CD14-positive monocyte (primary cell): ENCODE results near the gene ATP6V0E2. TPM values are rescaled to one million over a fixed set of nuclear protein-coding genes. Genes with fewer than 3 reads are reported as not detected.

ENCODE experiments used
- DNase-seq, 3 donors: peaks; one replicate each; pipeline ENCODE4 v3.0.0-alpha.2; 2011 to 2022
- H2AFZ ChIP-seq: 2 replicates; pipeline ENCODE4 v1.6.0; 2012; ENCODE audit warnings: mild to moderate bottlenecking, low read depth, low read length, inconsistent platforms; ENCODE audit not compliant: insufficient read depth, poor library complexity, severe bottlenecking
- H3K27ac ChIP-seq, 2 donors: 1 replicate in 1 of 2; 2 replicates in 1 of 2; pipeline ENCODE4 v1.5.1; 2012 to 2013; ENCODE audit warnings: low read length in 2 of 2, control low read depth in 1 of 2, inconsistent platforms in 1 of 2, low read depth in 1 of 2, mild to moderate bottlenecking in 1 of 2
- H3K27me3 ChIP-seq, 2 donors: one replicate each; pipeline versions ENCODE4 v1.6.0 to v1.6.1; 2011 to 2013; ENCODE audit warnings: low read length in 2 of 2; ENCODE audit not compliant: control insufficient read depth in 2 of 2, insufficient read depth in 2 of 2
- H3K36me3 ChIP-seq, 2 donors: replicated peaks in 1 of 2; 1 replicate in 1 of 2; 2 replicates in 1 of 2; pipeline versions ENCODE4 v1.5.1 to v1.6.1; 2012 to 2013; ENCODE audit warnings: low read length in 2 of 2, control low read depth in 1 of 2, inconsistent platforms in 1 of 2, mild to moderate bottlenecking in 1 of 2; ENCODE audit not compliant: insufficient read depth in 2 of 2, control insufficient read depth in 1 of 2
- H3K4me1 ChIP-seq, 2 donors: 1 replicate in 1 of 2; 2 replicates in 1 of 2; pipeline versions ENCODE4 v1.5.1 to v1.6.1; 2012 to 2013; ENCODE audit warnings: low read length in 2 of 2, control low read depth in 1 of 2, inconsistent platforms in 1 of 2, mild to moderate bottlenecking in 1 of 2, moderate library complexity in 1 of 2; ENCODE audit not compliant: insufficient read depth in 2 of 2, control insufficient read depth in 1 of 2
- H3K4me2 ChIP-seq: replicated peaks from 2 replicates; pipeline ENCODE3; 2012; ENCODE audit warnings: low read length, moderate library complexity, mild to moderate bottlenecking; ENCODE audit not compliant: poor library complexity, severe bottlenecking; ENCODE audit errors: extremely low read depth
- H3K4me3 ChIP-seq, 3 experiments: fragments of 200-600 bp in 1 of 3; sonication (generic) in 1 of 3; replicated peaks in 1 of 3; 1 replicate in 2 of 3; 2 replicates in 1 of 3; pipeline ENCODE4 v1.5.1; 2011 to 2013; ENCODE audit warnings: low read length in 3 of 3, mild to moderate bottlenecking in 3 of 3, control low read depth in 2 of 3, low read depth in 2 of 3, inconsistent platforms in 1 of 3, moderate library complexity in 1 of 3
- H3K79me2 ChIP-seq: 2 replicates; pipeline ENCODE4 v1.6.0; 2012; ENCODE audit warnings: mild to moderate bottlenecking, control low read depth, inconsistent platforms, low read length, moderate library complexity; ENCODE audit not compliant: insufficient read depth
- H3K9ac ChIP-seq: 2 replicates; pipeline ENCODE4 v1.6.0; 2017; ENCODE audit warnings: low read length, mild to moderate bottlenecking; ENCODE audit not compliant: insufficient read depth, poor library complexity, severe bottlenecking
- H3K9me3 ChIP-seq, 2 donors: replicated peaks in 1 of 2; 1 replicate in 1 of 2; 2 replicates in 1 of 2; pipeline versions ENCODE4 v1.5.1 to v1.6.1; 2012 to 2013; ENCODE audit warnings: low read length in 2 of 2, control low read depth in 1 of 2; ENCODE audit not compliant: control insufficient read depth in 1 of 2, insufficient read depth in 1 of 2
- H4K20me1 ChIP-seq: 2 replicates; pipeline ENCODE4 v1.6.0; 2012; ENCODE audit warnings: mild to moderate bottlenecking, low read length, control low read depth, moderate library complexity; ENCODE audit not compliant: insufficient read depth
- H3K27ac Mint-ChIP-seq, 7 donors: one replicate each; pipeline ENCODE4 v1.8.0; 2020; ENCODE audit warnings: mild to moderate bottlenecking in 7 of 7, mixed read lengths in 7 of 7, moderate library complexity in 6 of 7, inconsistent platforms in 2 of 7
- H3K27me3 Mint-ChIP-seq, 3 donors: one replicate each; pipeline ENCODE4 v1.8.0; 2021 to 2022; ENCODE audit warnings: low read depth in 3 of 3, mild to moderate bottlenecking in 3 of 3, mixed read lengths in 3 of 3, moderate library complexity in 3 of 3, inconsistent platforms in 1 of 3
- H3K36me3 Mint-ChIP-seq, 2 donors: one replicate each; pipeline ENCODE4 v1.8.0; 2020; ENCODE audit warnings: mixed read lengths in 2 of 2, inconsistent platforms in 1 of 2, mild to moderate bottlenecking in 1 of 2
- H3K4me1 Mint-ChIP-seq: one replicate; pipeline ENCODE4 v1.8.0; 2020; ENCODE audit warnings: mild to moderate bottlenecking, mixed read lengths
- H3K4me3 Mint-ChIP-seq, 2 donors: one replicate each; pipeline ENCODE4 v1.8.0; 2020; ENCODE audit warnings: mild to moderate bottlenecking in 2 of 2, mixed read lengths in 2 of 2, moderate library complexity in 1 of 2
- H3K9me3 Mint-ChIP-seq, 7 donors: one replicate each; pipeline ENCODE4 v1.8.0; 2020 to 2022; ENCODE audit warnings: mixed read lengths in 7 of 7, mild to moderate bottlenecking in 6 of 7, moderate library complexity in 6 of 7, inconsistent platforms in 2 of 7
- WGBS: methylation state at CpG from one replicate; pipeline ENCODE4 v1.1.5; 2013; ENCODE audit warnings: missing lambda C conversion rate; ENCODE audit not compliant: insufficient coverage; 5-methylcytosine and 5-hydroxymethylcytosine counted together
- intact Hi-C, 2 donors: fragments of 100-400 bp; cut with micrococcal nuclease; formaldehyde crosslinking; loops; one replicate each; pipeline versions ENCODE4 v1.15.0 to v1.15.1; 2023
- polyA plus RNA-seq, 3 donors: library from polyadenylated mRNA; depleted of rRNA in 1 of 3; unstranded in 2 of 3; stranded (reverse) in 1 of 3; fragments of 300-500 nt in 2 of 3; fragments of >200 nt in 1 of 3; fragmentation: Illumina TruSeq in 2 of 3; gene quantifications; 1 replicate in 2 of 3; 2 replicates in 1 of 3; pipeline ENCODE4 v1.2.3, GENCODE V29; 2012 to 2021
- TF ChIP-seq, protein P1 (sequence below): fragments of 200-600 bp; IDR thresholded peaks from one replicate; pipeline ENCODE4 v1.8.0; 2022; ENCODE audit warnings: antibody characterized with exemption, mild to moderate bottlenecking

The ATP6V0E2 gene
- polyA plus RNA-seq, 3 donors: 4.4 to 13.3 (median 8.2) TPM

DNA sequence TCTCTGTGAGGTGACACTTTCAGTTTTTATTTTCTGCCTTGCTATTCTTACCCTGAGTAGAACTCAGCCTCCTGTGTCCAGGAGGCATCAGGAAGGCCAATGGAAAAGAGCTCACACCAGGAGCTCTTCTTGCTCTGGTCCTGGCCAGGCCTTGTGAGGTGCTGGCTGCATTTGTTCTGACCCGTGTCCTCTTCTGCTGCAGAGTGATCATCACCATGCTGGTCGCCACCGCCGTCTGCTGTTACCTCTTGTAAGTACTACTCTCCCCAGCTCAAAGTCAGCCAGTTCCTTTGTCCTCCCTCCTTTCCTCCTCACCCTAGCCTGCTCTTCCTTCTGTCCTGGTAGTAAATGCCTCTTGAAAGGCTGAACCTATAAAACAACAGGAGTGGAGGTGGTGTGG lies 1.6 kb downstream of the ATP6V0E2 start:
- no peaks in the 10 kb centered on the region for H3K36me3 ChIP-seq
- H3K27ac ChIP-seq: no peak overlapping the region
- peaks cover 0 to 2% of the 10 kb centered on the region in 2 donors for H3K27me3 ChIP-seq
- TF ChIP-seq, protein P1, sequence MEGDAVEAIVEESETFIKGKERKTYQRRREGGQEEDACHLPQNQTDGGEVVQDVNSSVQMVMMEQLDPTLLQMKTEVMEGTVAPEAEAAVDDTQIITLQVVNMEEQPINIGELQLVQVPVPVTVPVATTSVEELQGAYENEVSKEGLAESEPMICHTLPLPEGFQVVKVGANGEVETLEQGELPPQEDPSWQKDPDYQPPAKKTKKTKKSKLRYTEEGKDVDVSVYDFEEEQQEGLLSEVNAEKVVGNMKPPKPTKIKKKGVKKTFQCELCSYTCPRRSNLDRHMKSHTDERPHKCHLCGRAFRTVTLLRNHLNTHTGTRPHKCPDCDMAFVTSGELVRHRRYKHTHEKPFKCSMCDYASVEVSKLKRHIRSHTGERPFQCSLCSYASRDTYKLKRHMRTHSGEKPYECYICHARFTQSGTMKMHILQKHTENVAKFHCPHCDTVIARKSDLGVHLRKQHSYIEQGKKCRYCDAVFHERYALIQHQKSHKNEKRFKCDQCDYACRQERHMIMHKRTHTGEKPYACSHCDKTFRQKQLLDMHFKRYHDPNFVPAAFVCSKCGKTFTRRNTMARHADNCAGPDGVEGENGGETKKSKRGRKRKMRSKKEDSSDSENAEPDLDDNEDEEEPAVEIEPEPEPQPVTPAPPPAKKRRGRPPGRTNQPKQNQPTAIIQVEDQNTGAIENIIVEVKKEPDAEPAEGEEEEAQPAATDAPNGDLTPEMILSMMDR: no peak
- H3K9ac ChIP-seq: no peak overlapping the region
- no peak overlapping the region for H3K27ac Mint-ChIP-seq
- no peak for DNase-seq
- H3K79me2 ChIP-seq: no peaks in the 10 kb centered on the region
- H3K9me3 Mint-ChIP-seq: no peaks in the 10 kb centered on the region
- peaks cover 22% of the 10 kb centered on the region for H3K4me1 Mint-ChIP-seq
- peaks cover 20 to 26% of the 10 kb centered on the region in 2 donors for H3K4me1 ChIP-seq
- H3K4me2 ChIP-seq: no peak overlapping the region
- no peak overlapping the region for H3K4me3 Mint-ChIP-seq
- intact Hi-C loops: no loop called here
- 95% methylated on average over 4 of the region's 4 CpGs for WGBS
- H3K4me3 ChIP-seq: no peak overlapping the region
- H3K36me3 Mint-ChIP-seq: peaks cover 0 to 7% of the 10 kb centered on the region in 2 donors
- H2AFZ ChIP-seq: no peak overlapping the region
- H3K27me3 Mint-ChIP-seq: peaks cover 3 to 11% (median 6%) of the 10 kb centered on the region in 3 donors
- no peaks in the 10 kb centered on the region for H3K9me3 ChIP-seq
- H4K20me1 ChIP-seq: no peaks in the 10 kb centered on the region

DNA sequence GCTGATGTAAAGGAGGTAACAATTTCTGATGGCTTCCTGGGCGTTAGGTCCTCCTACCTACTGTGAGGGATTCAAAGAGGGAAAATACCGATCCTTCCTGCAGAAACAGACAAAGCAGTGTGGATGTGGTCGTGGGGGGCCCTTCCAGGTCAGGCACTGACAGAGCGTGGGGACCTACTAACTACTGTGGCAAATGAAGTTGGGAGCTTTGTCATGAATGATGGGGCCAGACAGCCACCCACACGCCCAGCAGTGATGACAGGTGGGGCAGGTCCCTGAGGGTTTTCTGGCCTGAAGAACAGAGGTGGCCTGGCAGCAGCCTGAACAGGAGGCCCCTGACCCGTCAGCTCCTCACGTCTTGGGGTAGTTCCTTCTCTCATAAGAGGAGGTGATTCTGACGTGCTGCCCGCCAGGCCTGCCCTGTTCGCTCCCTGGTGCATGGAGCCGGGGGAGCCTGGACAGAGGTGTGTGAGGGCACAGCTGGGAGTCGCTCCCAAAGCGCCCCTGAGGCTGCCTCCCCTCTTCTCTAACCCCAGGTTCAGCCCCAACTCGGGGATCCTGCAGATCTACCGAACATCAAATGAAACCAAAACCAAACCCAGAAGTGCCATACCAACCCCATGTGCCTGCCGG lies 4.2 kb downstream of the ATP6V0E2 start:
- intact Hi-C loops: no loop called here
- Histone ChIP-seq H3K4me3 (no peak overlapping the region), H4K20me1 (no peaks in the 10 kb centered on the region), H3K4me2 (no peak overlapping the region), H3K27ac (no peak overlapping the region), H3K9me3 (no peaks in the 10 kb centered on the region), H3K36me3 (no peaks in the 10 kb centered on the region), H3K4me1 (peaks cover 11 to 17% of the 10 kb centered on the region in 2 donors), H3K27me3 (peaks cover 0 to 1% of the 10 kb centered on the region in 2 donors), H2AFZ (no peak overlapping the region), H3K79me2 (no peaks in the 10 kb centered on the region), H3K9ac (no peak overlapping the region)
- TF ChIP-seq, protein P1: no peak
- Mint-ChIP-seq H3K27ac (peak overlapping the region in 1 of 7 donors; percentile 21), H3K27me3 (peaks cover 3 to 4% (median 3%) of the 10 kb centered on the region in 3 donors), H3K9me3 (no peaks in the 10 kb centered on the region), H3K4me1 (peaks cover 13% of the 10 kb centered on the region), H3K4me3 (peak overlapping the region in 1 of 2 donors; percentile 10), H3K36me3 (peaks cover 0 to 7% of the 10 kb centered on the region in 2 donors)
- DNase-seq: peak in 1 of 3 donors; percentile 1
- whole genome bisulfite sequencing: 90% methylated on average over 11 of the region's 16 CpGs
